Activated CD4-positive, alpha-beta T cell treated with anti-CD3 and anti-CD28 coated beads, Interleukin-2, amount 10 ng/mL, durations not matched to agents 7 days and 5 days (primary cell): ENCODE data around the gene TACO1. TPM values are rescaled to one million over a fixed set of nuclear protein-coding genes. Genes with fewer than 3 reads are reported as not detected.
A peak's percentile ranks its signal among the peaks of the same experiment; 100 is the strongest.

Source experiments
- CTCF ChIA-PET: fragments of 350-600 bp; sonication (Branson Sonifier 250); formaldehyde crosslinking; loops from one replicate; lab custom pipeline; 2021; ENCODE audit warnings: antibody characterized with exemption; lab: Charles Lee
- POLR2A ChIA-PET: fragments of 350-600 bp; sonication (Branson Sonifier 250); formaldehyde crosslinking; loops from one replicate; lab custom pipeline; 2021; ENCODE audit warnings: antibody characterized with exemption; lab: Charles Lee
- DNase-seq: peaks from one replicate; pipeline ENCODE4 v3.0.0-alpha.2; 2020
- H3K27ac Mint-ChIP-seq: one replicate; pipeline ENCODE4 v1.8.0; 2021; ENCODE audit warnings: mild to moderate bottlenecking, moderate library complexity, mixed read lengths
- H3K27me3 Mint-ChIP-seq: one replicate; pipeline ENCODE4 v1.8.0; 2021; ENCODE audit warnings: mixed read lengths
- H3K36me3 Mint-ChIP-seq: one replicate; pipeline ENCODE4 v1.8.0; 2021; ENCODE audit warnings: low read depth, mixed read lengths
- H3K4me1 Mint-ChIP-seq: one replicate; pipeline ENCODE4 v1.8.0; 2021; ENCODE audit warnings: mixed read lengths
- H3K4me3 Mint-ChIP-seq: one replicate; pipeline ENCODE4 v1.8.0; 2021; ENCODE audit warnings: mild to moderate bottlenecking, moderate library complexity, mixed read lengths
- H3K9me3 Mint-ChIP-seq: one replicate; pipeline ENCODE4 v1.8.0; 2021; ENCODE audit warnings: mixed read lengths
- total RNA-seq, 2 experiments: library from RNA; stranded (reverse); gene quantifications; one replicate each; pipeline ENCODE4 v1.2.3, GENCODE V29; 2021

The TACO1 gene
- total RNA-seq, 2 experiments from 2014 or later, result 22.3 to 23.8 TPM

GRCh38 chr17:63609816-63610573, 9.3 kb downstream of the TACO1 start:
- ChIA-PET POLR2A (no interaction called here), CTCF (interaction anchor here (0.6 to 7.0 kb wide), 5 partner anchors 11 to 183 kb away, joined by 3 to 48 read pairs (median 10); partner anchors contain the start of gene MAP3K3)
- Mint-ChIP-seq H3K9me3 (no peaks in the 10 kb centered on the region), H3K4me1 (peaks cover 40% of the 10 kb centered on the region), H3K27me3 (no peaks in the 10 kb centered on the region), H3K27ac (peak overlapping the region; percentile 98), H3K36me3 (peaks cover 48% of the 10 kb centered on the region), H3K4me3 (peak overlapping the region; percentile 67)
- DNase-seq, result peak; percentile 59

DNA sequence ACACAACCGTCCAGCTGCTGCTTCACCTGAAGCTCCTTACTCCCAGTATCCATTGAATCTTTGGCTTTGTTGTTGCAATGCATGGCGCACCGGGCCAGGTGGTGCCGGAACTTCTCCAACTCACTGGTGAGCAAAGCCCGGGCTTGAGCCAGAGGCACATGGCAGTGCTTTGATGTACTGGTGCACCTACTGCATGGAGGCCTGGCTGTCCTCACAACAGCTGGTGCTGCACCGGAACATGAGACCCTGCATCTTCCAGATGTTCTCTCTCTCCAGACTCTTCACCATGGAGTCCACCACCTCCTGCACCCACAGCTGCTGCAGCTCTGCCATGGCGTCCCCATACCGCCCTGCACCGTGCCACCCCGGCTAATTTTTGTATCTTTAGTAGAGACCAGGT, 10.2 kb downstream of the TACO1 start:
- H3K27ac Mint-ChIP-seq, result peak overlapping the region; percentile 98
- POLR2A ChIA-PET, result interaction anchor here (1.2 kb wide), 1 partner anchor 61 kb away, joined by 4 read pairs; the partner anchor contains the start of gene DCAF7
- no peaks in the 10 kb centered on the region for H3K27me3 Mint-ChIP-seq
- CTCF ChIA-PET, result interaction anchor here (0.9 to 7.0 kb wide), 10 partner anchors 9 to 191 kb away, joined by 3 to 48 read pairs (median 7); partner anchors contain the start of gene MAP3K3
- H3K4me3 Mint-ChIP-seq, result peak overlapping the region; percentile 67
- H3K36me3 Mint-ChIP-seq, result peaks cover 40% of the 10 kb centered on the region
- H3K9me3 Mint-ChIP-seq, result no peaks in the 10 kb centered on the region
- DNase-seq, result no peak
- H3K4me1 Mint-ChIP-seq, result peaks cover 34% of the 10 kb centered on the region

DNA sequence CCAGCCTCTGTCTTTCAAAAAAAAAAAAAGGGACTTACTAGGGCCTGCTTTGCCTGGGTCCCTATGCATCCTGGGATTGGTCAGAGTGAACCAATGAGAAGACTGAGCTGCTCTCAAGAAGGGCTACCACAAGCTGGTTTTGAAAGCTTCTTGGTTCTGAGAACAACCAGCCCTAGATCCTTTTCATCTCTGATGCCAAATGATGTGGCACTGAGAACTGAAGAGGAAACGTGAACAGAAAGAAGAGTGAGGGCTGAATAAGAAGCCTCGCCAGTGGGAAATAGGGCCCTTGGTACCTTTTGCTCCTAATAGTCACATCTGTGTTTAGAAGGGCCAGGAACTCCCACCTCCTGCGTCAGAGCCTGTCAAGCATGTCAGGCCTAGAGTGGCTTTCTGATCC, 10.7 kb downstream of the TACO1 start:
- Mint-ChIP-seq H3K27ac (peak overlapping the region; percentile 98), H3K36me3 (peaks cover 35% of the 10 kb centered on the region), H3K4me3 (peak overlapping the region; percentile 67), H3K9me3 (no peaks in the 10 kb centered on the region), H3K27me3 (no peaks in the 10 kb centered on the region), H3K4me1 (peaks cover 34% of the 10 kb centered on the region)
- ChIA-PET CTCF (interaction anchor here (0.6 to 7.0 kb wide), 28 partner anchors 9 to 613 kb away, joined by 3 to 48 read pairs (median 4); partner anchors contain the start of genes ACE, CCDC47, CYB561 and DDX42), POLR2A (interaction anchor here (0.6 to 1.8 kb wide), 4 partner anchors 9 to 61 kb away, joined by 3 to 7 read pairs (median 4); partner anchors contain the start of genes DCAF7 and MAP3K3)
- DNase-seq, result peak; percentile 61

DNA sequence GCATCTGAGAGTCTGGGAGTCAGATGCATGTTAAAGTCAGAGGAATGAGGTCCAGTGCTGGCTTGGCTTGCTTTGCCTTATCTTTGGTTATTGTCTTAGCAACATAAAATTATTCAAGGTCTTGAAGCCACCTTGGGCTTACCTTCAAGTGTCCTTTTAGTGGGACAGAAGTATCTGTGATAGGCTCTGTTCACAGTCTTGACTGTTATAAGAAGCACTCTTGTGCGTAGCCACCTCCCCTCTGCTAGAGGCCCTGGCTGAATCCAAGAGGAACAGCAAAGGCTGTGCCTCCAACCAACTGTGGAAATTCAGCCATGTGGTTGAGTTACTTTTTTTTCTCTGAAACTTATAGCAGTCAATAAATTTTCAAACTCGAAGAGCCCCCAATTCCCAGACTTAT, 13.0 kb downstream of the TACO1 start:
- no peak for DNase-seq
- H3K36me3 Mint-ChIP-seq, result peaks cover 19% of the 10 kb centered on the region
- peaks cover 29% of the 10 kb centered on the region for H3K4me1 Mint-ChIP-seq
- CTCF ChIA-PET, result interaction anchor here (0.6 to 3.2 kb wide), 2 partner anchors 178 to 188 kb away, joined by 4 to 23 read pairs; no protein-coding TSS in a partner anchor
- POLR2A ChIA-PET, result no interaction called here
- H3K9me3 Mint-ChIP-seq, result no peaks in the 10 kb centered on the region
- peaks cover 4% of the 10 kb centered on the region for H3K27me3 Mint-ChIP-seq
- H3K27ac Mint-ChIP-seq, result no peak overlapping the region
- no peak overlapping the region for H3K4me3 Mint-ChIP-seq

GRCh38 chr17:63621229-63621683, 20.6 kb downstream of the TACO1 start:
- CTCF ChIA-PET, result interaction anchor here (0.8 to 4.1 kb wide), 5 partner anchors 10 to 194 kb away, joined by 3 to 46 read pairs (median 4); no protein-coding TSS in a partner anchor
- H3K4me1 Mint-ChIP-seq, result peaks cover 29% of the 10 kb centered on the region
- POLR2A ChIA-PET, result interaction anchor here (0.9 kb wide), 1 partner anchor 120 kb away, joined by 4 read pairs; the partner anchor contains the start of gene STRADA
- H3K4me3 Mint-ChIP-seq, result peak overlapping the region; percentile 89
- peak overlapping the region; percentile 94 for H3K27ac Mint-ChIP-seq
- no peaks in the 10 kb centered on the region for H3K36me3 Mint-ChIP-seq
- peaks cover 4% of the 10 kb centered on the region for H3K27me3 Mint-ChIP-seq
- no peaks in the 10 kb centered on the region for H3K9me3 Mint-ChIP-seq
- DNase-seq, result no peak

GRCh38 chr17:63621684-63622573, 21.2 kb downstream of the TACO1 start, which contains the start of gene MAP3K3:
Gene MAP3K3 (plus strand): TSS chr17:63622417. CDS start chr17:63622760, 343 bp downstream.
- H3K4me3 Mint-ChIP-seq, result peak within 1 kb of the TSS; percentile 95
- peaks cover 4% of the 10 kb centered on the region for H3K27me3 Mint-ChIP-seq
- no peaks in the 10 kb centered on the region for H3K36me3 Mint-ChIP-seq
- H3K9me3 Mint-ChIP-seq, result no peaks in the 10 kb centered on the region
- peak; percentile 99 for DNase-seq
- peaks cover 34% of the 10 kb centered on the region for H3K4me1 Mint-ChIP-seq
- ChIA-PET POLR2A (interaction anchor here (0.5 to 1.0 kb wide), 5 partner anchors 10 to 204 kb away, joined by 3 to 7 read pairs (median 3); partner anchors contain the start of gene STRADA), CTCF (interaction anchor here (0.6 to 4.1 kb wide), 12 partner anchors 11 to 222 kb away, joined by 3 to 46 read pairs (median 4); no protein-coding TSS in a partner anchor)
- peak within 1 kb of the TSS; percentile 95 for H3K27ac Mint-ChIP-seq

- POLR2A ChIA-PET, result interaction anchor here (1.0 kb wide), 1 partner anchor 11 kb away, joined by 7 read pairs; no protein-coding TSS in a partner anchor
- peak; percentile 59 for DNase-seq
- Mint-ChIP-seq H3K27me3 (no peaks in the 10 kb centered on the region), H3K9me3 (no peaks in the 10 kb centered on the region), H3K27ac (peak overlapping the region; percentile 95), H3K4me3 (peak overlapping the region; percentile 95), H3K4me1 (peaks cover 38% of the 10 kb centered on the region), H3K36me3 (no peaks in the 10 kb centered on the region)
- CTCF ChIA-PET, result interaction anchor here (0.6 to 4.1 kb wide), 11 partner anchors 10 to 221 kb away, joined by 3 to 46 read pairs (median 4); no protein-coding TSS in a partner anchor
These were observed 22.1 kb downstream of the TACO1 start for GRCh38 chr17:63622574-63623390.

- no peaks in the 10 kb centered on the region for H3K9me3 Mint-ChIP-seq
- no peaks in the 10 kb centered on the region for H3K36me3 Mint-ChIP-seq
- POLR2A ChIA-PET, result no interaction called here
These were observed 23.3 kb downstream of the TACO1 start for GRCh38 chr17:63623786-63624530.

DNA sequence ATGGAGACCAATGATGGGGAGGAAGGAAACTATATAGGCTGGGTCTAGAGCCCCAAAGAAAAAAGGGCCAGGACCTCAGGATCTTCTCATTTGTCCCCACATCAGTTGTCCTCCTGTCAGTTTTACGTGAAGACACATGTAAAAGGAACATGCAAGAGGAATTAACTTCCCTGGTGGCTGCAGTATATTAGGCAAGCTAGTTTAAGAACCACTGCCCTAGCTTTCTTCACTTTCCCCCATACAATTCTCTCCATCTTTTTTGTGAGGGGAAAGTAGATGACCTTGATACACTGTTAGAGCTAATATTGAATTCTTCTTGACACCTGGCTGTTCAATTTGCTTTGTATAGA, 23.8 kb downstream of the TACO1 start:
- peaks cover 3% of the 10 kb centered on the region for H3K36me3 Mint-ChIP-seq
- H3K27ac Mint-ChIP-seq, result no peak overlapping the region
- DNase-seq, result no peak
- H3K4me1 Mint-ChIP-seq, result peaks cover 38% of the 10 kb centered on the region
- CTCF ChIA-PET, result interaction anchor here (2.2 kb wide), 2 partner anchors 12 to 199 kb away, joined by 8 read pairs; no protein-coding TSS in a partner anchor
- POLR2A ChIA-PET, result no interaction called here
- no peaks in the 10 kb centered on the region for H3K9me3 Mint-ChIP-seq
- H3K27me3 Mint-ChIP-seq, result no peaks in the 10 kb centered on the region
- no peak overlapping the region for H3K4me3 Mint-ChIP-seq

More at GRCh38 chr17:63623786-63624530, 23.3 kb downstream of the TACO1 start:
- CTCF ChIA-PET, result interaction anchor here (0.6 to 2.2 kb wide), 4 partner anchors 11 to 198 kb away, joined by 3 to 8 read pairs (median 6); no protein-coding TSS in a partner anchor
- H3K27me3 Mint-ChIP-seq, result no peaks in the 10 kb centered on the region
- H3K27ac Mint-ChIP-seq, result no peak overlapping the region
- H3K4me3 Mint-ChIP-seq, result peak overlapping the region; percentile 95
- no peak for DNase-seq
- peaks cover 38% of the 10 kb centered on the region for H3K4me1 Mint-ChIP-seq

DNA sequence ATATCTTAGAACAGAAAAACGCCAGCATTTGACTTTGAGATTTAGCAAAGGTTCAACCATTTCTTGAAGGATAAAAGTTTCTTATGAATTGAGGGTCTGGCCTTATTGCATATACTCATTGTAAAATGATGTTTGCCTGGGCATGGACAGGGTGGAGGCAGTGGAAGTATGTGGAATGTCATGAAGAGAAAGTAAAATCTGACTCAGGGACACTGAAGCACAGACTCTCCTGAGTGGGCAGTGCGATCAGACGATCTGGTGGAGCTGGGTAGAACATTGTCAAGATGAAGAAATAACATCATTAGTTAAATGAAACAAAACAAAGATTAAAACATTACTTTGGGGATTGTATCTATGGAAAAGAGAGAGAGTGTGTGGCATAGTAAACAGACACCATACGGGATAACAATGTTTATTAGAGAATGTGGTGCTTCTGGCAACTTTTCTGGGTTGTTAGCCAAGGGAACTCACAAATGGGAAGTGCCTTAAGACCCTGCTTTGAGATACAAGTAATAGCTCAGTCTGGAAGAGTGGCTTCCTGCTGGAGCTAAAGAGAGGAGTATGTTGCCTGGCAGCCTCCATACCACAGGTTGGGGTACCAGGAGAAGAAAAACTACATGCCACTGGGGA, 26.0 kb downstream of the TACO1 start:
- Mint-ChIP-seq H3K27ac (no peak overlapping the region), H3K9me3 (no peaks in the 10 kb centered on the region), H3K4me3 (no peak overlapping the region), H3K27me3 (no peaks in the 10 kb centered on the region), H3K36me3 (peaks cover 5% of the 10 kb centered on the region), H3K4me1 (peaks cover 30% of the 10 kb centered on the region)
- no peak for DNase-seq
- CTCF ChIA-PET, result interaction anchor here (1.0 to 1.7 kb wide), 5 partner anchors 8 to 115 kb away, joined by 3 to 8 read pairs (median 3); no protein-coding TSS in a partner anchor
- POLR2A ChIA-PET, result no interaction called here
